ENCODE measurements around the gene AGK.

Gene AGK

GRCh38 chr7:141585592-141586510, 34.6 kb downstream of the AGK start:
- peak; percentile 25 for DNase-seq (ENCODE audit: low read depth, low spot score)

- DNase-seq (ENCODE audit: low read depth, low spot score) = no peak
Observed at GRCh38 chr7:141586878-141587277, 35.7 kb downstream of the AGK start.

DNA sequence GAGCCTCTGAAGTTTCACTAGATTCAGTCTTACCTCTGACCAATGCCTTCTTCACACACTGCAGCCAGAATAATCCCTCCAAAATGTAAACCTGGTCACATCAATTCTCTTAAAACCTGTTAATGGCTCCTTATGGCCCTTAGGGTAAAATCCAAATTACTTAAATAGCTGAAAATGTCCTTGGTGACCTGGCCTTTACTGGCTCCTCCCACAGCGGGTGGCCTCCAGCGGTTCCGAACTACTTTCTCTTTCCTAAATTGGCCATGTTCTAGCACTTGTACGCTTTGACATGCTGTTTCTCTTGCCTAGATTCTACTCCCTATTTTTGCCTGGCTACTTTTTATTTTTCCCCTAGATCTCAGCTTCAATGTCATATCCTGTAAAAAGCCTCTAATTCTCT, 36.1 kb downstream of the AGK start:
- DNase-seq (ENCODE audit: low read depth, low spot score) = no peak

- DNase-seq (ENCODE audit: low read depth, low spot score) = no peak
Observed at GRCh38 chr7:141588912-141589311, 37.7 kb downstream of the AGK start.

GRCh38 chr7:141590071-141590470, 38.9 kb downstream of the AGK start:
- no peak for DNase-seq (ENCODE audit: low read depth, low spot score)

DNA sequence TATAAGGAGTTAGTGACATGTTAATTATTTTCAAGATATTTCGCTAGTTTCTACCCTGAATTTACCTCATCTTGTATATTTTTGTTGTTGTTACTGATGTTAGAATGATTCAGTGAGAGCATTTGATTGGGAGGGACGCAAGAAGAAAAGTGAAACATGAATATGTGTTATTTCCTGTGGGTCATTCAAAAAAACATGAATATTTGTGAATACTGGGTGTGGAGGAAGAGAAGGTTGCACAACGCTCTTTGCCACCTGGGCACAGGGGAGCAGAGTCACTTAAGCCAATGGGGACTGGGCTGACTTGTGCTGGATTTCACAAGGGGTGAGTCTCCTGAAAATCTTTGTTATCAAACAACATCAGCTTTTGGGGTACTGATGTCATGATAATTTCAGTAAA, 39.5 kb downstream of the AGK start:
- no peak for DNase-seq (ENCODE audit: low read depth, low spot score)

GRCh38 chr7:141593134-141593533, 41.9 kb downstream of the AGK start:
- DNase-seq (ENCODE audit: low read depth, low spot score) = no peak

DNA sequence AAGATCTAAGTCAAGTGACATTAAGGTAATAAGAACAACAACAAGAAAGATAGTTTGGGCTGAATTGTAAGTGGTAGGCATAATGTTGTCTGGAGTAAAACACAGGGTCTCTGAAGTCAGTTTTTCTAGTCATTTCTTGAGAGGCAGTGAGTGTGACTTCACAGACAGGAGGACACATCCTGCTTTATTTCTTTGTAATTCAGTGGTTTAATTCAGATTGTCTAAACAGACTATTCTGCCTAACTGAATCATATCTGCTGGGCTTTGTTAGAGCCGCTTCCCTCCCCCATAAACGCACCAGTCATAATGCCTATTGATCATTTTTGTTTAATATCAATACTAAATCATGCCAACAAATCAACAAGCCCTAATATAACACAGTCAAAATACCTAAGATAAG, 46.8 kb downstream of the AGK start:
- no peak for DNase-seq (ENCODE audit: low read depth, low spot score)

DNA sequence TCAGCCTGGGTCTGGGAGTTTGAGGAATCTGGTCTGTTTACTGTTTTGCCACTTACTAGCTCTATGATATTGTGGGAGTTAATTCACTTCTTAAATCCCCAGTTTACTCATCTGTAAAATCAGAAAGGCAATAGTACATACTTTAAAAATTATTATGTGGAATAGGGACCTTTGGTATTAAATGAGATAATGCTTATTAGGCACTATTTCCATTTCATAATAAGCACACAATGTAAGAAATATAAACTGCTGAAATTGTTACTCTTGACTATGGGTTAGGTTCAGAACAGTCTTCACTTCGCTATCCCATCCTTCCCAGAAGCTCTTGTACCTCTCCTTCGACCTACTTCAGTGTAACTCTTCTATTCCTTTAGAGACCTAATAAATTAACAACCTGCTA, 47.2 kb downstream of the AGK start:
- DNase-seq (ENCODE audit: low read depth, low spot score) = no peak

DNA sequence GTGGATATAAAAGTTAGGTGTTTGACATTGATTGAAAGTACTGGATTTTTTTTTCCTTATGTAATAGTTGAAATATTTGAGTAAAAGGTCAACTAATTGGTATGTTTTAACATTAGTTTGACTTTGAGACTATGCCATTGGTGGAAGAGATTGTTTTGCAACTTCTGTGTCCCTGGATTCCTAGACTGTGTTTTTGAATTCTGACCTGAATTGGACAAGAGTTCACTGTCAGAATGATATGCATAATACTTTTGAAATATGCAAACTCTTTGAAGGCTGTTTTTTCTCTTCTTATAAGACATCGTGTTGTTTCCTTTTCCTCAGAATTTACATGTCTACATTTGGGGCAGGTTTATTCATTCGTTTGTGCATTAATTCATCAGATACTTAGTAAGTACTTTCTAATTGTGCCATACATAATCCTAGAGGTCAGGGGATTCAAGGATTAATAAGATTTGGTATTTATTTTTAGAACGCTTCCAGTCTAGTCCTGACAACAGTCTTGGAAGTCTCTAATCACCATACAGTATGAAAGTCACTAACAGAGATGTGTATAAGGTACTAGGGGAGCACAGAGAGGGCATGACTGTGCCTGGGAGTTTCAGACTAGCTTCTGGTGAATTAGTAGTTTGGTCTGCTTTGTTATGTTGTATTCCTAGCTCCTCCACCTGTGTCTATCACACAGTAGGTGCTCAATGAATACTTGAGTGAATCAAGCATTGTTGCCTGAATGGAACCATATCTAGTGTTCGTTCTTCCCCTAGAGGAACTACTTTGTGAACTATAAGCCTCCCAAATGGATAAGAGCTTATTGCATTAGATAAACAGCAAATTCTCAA, 49.2 kb downstream of the AGK start:
- no peak for DNase-seq (ENCODE audit: low read depth, low spot score)

GRCh38 chr7:141609576-141609975, 58.4 kb downstream of the AGK start:
- DNase-seq (ENCODE audit: low read depth, low spot score) = no peak

DNA sequence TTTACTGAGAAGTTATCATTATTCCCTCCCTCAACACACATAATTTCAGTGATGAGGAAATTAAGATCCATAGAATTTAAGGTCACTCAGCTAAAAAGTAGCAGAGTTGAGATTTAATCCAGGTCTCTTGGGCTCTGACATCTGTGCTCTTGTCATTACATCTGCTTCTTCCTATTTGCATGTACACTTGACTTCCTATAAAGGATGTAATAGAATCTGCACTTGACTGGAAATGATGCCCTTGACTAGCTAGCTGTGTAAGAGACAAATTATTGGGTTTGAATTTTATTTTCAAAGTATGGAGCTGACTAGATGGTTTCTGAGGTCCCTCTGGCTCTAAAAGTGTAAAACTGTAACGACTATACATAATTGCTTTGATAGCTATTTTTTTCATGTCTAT, 59.5 kb downstream of the AGK start:
- no peak for DNase-seq (ENCODE audit: low read depth, low spot score)

DNA sequence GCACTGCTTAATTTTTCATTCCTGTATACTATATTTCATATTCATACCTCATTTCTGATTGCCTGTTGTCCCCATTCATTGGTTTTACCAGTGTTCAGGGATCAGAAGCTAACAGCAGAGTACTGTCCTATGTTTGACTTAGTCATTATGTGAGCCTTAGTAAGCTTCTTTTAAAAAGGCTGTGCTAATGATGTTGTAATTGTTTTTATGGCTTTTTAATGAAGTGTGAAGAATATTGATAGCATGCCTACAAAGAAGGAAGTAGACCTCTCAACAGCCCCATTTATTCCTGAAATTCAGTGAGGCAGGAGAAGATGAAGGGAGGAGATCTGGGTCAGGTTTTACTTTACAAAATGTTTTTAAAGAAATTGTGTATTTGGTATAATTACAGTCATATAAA, 61.7 kb downstream of the AGK start:
- DNase-seq (ENCODE audit: low read depth, low spot score) = no peak

GRCh38 chr7:141617280-141617679, 66.1 kb downstream of the AGK start:
- no peak for DNase-seq (ENCODE audit: low read depth, low spot score)

DNA sequence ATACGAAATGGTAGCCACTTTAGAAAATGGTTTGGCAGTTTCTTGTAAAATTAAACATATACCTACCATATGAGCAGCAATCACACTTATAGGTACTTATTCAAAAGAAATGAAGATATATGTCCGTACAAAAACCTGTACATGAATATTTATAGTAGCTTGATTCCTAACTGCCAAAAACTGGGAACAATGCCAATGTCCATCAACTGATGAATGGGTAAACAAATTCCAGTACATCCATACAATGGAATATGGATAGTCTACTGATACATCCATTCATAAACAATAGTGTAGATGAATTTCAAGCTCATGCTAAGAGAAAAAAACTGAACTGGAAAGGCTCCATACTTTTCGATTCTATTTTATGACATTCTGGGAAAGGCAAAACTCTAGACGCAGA, 68.5 kb downstream of the AGK start:
- no peak for DNase-seq (ENCODE audit: low read depth, low spot score)

DNA sequence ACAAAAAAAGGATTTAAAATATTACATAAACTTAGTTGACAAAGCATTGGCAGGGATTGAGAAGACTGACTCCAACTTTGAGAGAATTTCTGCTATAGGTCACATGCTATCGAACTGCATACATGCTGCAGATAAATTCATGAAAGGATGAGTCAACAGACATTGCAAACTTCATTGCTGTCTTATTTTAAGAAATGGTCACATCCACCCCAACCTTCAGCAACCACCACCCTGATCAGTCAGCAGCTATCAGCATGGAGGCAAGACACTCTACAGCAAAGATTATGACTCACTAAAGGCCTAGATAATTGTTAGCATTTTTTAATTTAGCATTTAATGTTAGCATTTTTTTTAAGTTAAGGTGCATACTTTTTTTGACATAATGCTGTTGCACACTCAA, 73.6 kb downstream of the AGK start:
- no peak for DNase-seq (ENCODE audit: low read depth, low spot score)

DNA sequence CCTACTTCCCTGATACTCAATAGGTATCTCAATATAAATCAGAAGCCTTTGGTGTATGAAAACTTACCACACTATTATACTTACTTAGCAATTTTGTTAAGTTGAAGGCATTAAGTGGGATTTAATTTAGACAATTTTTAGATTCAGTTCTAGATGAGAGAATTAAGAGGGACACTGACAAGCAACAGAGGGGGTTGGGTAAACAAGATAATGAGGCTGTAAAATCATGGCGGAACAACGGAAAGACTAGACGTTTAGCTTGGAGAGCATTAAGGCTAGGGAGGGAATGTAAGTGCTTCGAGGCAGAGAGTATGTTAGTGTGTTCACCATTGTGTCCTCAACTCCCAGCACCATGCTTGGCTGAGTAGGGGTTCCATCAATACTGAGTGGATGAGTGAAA, 79.4 kb downstream of the AGK start:
- DNase-seq (ENCODE audit: low read depth, low spot score) = no peak

- DNase-seq (ENCODE audit: low read depth, low spot score) = no peak
Observed at GRCh38 chr7:141631525-141631924, 80.3 kb downstream of the AGK start.

GRCh38 chr7:141634065-141634464, 82.9 kb downstream of the AGK start:
- DNase-seq (ENCODE audit: low read depth, low spot score) = no peak

- DNase-seq (ENCODE audit: low read depth, low spot score) = no peak
Observed at GRCh38 chr7:141636053-141636452, 84.8 kb downstream of the AGK start.

- DNase-seq (ENCODE audit: low read depth, low spot score) = no peak
Observed at GRCh38 chr7:141640239-141640840, 89.1 kb downstream of the AGK start.

GRCh38 chr7:141641876-141642275, 90.7 kb downstream of the AGK start:
- no peak for DNase-seq (ENCODE audit: low read depth, low spot score)
